ENCODE data around the gene RINL.
A peak's percentile ranks its signal among the peaks of the same experiment; 100 is the strongest.
"Not testable (repeated sequence)": the region's sequence is repeated elsewhere in the genome, so short reads cannot be mapped to it uniquely, and the experiment has no call there.

Gene RINL

DNA sequence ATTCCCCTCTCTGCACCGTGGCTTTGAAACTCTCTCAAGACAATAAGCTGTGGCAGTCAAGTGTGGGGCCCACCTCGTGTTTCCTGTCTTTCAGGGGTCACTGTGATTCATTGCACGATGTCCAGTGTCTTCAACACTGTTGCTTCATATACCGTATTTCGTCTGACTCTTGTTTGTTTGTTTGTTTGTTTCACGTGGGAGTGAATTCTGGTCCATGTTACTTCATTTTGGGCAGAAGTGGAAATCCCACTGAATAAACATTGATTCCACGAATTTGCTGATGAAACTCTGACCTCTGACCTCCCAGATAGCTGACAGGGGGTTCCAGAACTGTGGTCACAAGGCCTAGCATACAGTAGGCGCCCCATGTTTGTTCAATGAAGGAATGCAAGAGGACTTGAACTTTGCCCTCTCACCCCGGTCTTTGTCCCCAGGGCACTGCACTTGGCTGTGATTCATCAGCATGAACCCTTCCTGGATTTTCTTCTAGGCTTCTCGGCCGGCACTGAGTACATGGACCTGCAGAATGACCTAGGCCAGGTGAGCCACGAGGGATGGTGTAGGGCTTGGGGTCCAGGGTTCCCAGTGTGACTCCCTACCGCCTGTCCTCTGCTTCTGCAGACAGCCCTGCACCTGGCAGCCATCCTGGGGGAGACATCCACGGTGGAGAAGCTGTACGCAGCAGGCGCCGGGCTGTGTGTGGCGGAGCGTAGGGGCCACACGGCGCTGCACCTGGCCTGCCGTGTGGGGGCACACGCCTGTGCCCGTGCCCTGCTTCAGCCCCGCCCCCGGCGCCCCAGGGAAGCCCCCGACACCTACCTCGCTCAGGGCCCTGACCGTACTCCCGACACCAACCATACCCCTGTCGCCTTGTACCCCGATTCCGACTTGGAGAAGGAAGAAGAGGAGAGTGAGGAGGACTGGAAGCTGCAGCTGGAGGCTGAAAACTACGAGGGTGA is 26.8 kb upstream of the RINL start:
- no peak for DNase-seq

DNA sequence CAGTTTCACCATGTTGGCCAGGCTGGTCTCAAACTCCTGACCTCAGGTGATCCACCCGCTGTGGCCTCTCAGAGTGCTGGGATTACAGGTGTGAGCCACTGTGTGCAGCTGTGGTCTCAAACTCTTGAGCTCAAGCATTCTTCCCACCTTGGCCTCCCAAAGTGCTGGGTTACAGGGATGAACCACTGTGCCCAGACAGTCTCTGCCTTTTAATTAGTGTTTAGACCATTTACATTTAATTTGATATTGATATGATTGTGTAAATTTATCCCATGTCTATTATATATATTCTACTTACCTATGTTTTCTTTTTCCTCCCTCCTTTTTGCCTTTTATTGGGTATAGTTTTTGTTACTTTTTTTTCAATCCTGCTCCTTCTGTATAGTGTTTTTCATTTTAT is 23.6 kb upstream of the RINL start:
- no peak for DNase-seq

DNA sequence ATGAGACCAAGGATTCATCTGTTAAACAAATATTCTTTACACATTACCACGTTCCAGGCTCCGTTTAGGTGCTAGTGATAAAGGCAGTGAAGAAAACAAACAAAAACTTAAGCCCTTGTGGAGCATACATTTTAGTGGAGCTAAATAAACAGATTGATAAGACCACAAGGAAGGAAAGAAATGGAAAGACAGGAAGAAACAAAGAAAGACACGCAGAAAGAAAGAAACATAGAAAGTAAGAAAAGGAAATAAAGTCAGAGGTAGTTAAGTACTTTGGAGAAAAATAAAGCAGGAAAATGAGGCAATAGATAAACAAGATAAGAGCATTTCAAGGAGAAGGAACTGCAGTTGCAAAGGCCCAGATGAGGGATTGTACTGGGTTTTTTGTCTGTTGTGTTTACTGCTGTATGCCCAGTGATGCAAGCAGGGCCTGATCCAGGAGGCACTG is 22.7 kb upstream of the RINL start:
- no peak for DNase-seq

DNA sequence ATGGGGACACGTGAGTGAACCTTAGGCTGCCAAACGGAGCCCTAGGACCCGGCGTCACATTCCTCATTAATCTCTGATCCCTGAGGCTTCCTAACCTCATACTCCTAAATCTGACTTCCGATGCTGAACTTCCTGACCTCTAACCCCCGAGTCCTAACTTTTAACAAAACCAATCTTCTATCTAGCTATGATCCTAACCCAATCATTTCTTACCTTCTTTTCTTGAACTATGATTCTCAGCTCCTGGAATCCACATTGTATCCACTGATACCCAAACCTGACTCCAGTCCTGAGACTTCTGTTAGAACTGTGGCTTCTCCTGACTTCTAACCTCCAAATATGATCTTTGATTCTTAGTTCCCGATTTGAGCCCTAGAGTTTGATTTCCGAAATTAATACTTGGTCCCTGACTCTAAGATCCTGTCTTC is 22.1 kb upstream of the RINL start:
- peak in 1 of 2 experiments; percentile 64 for DNase-seq

DNA sequence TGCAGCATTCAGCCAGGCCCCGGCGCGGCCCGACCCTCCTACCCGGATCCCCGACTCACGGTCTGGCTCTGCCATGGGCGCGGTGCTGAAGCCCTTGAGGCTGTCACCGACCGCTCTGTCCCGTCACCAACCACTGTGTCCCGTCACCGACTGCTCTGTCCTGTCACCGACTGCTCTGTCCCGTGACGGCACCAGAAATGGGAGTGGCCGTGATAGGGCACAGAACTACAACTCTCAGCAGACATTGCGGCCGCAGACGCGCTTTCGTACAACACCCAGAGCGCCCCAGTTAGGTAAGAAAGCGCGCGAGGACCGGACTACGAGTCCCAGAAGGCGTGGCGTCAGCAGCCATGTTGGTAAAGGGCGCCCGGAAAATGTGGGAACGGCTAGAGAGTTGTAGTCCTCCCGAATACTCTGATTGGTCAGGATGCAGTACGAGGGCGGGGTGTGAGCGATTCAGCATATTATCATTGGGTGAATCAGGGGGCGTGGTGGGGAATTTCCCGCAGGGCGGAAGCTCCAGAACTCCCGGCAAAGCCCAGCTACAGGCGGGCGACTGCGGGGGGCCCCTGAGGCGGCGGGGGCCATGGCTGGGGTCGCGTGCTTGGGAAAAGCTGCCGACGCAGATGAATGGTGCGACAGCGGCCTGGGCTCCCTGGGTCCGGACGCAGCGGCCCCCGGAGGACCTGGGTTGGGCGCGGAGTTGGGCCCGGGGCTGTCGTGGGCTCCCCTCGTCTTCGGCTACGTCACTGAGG is 21.5 kb upstream of the RINL start, which contains the start of the genes NFKBIB and SIRT2:
TSS of gene NFKBIB (plus strand) at position 523 of the 755 bp plus-strand sequence. CDS start at position 587, 64 bp downstream.
TSS of gene SIRT2 (minus strand) at position 172 of the 755 bp plus-strand sequence. CDS start at position 75, 97 bp downstream.
- peak; percentile 99 for DNase-seq

DNA sequence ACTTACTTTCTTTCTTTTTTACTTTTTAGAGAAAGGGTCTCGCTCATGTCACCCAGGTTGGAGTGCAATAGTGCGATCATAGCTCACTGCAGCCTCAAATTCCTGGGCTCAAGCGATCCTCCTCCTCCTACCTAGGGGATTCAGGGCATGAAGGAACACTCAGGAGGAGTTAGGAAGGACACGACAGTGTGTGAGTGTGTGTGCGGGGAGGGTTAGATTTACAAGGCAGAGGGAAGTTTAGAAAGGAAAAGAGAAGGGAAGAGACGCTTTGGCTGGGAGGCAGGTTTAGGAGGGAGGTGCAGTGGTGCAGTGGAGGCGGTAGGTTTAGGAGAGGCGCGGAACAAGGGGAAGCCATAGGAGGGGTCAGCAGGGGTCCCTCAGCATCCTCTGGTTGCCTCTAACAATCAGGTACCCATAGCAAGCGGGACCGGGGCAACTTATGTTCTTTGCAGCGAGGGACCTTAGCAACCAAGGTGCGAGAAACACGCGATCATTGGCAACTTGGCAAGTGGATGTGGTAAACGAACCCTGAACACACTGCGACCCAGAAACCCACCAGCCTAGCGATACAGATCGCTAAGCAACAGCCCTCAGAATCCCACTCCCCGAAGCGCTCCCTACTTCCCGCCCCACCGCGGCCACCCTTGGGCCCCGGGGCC is 20.8 kb upstream of the RINL start:
- no peak for DNase-seq

DNA sequence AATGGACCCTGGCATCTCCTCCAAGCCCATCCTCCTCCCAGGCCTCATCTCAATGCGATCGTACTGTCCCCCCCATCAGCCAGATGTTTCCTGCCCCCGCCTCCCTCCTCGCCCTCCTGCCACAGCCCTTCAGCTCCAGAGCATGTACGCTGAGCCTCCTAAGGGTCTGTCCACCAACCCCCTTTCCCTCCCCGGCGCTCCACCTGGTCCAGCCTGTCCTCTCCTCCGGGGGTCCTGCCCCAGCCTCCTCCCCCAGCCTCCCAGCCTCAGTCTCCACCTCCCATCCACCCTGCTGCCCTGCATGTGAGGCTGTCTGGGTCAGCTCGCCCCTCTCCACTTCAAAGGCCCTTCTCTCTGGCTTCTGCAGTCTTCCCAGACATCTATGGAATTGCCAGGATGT is 16.9 kb upstream of the RINL start:
- no peak for DNase-seq

DNA sequence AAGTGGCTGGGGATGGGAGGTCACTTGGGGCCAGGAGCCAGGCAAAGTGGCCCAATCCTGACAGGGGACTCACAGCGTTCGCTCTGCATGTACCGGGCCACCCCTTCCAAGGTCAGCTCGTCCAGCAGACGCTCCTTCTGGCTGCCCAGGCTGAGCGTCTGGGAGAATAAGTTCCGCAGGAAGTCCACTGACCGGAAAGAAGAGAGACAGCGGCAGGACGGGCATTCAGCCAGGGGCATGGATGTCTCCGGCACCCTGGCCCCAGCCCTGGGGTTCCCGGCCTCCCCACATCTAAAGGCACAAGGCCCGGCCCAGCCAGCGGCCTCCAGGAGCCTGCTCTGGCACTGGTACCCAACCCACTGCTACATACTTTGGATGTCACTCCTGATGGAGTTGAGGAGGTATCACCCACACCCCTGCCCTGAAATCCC is 15.3 kb upstream of the RINL start:
- DNase-seq, result no peak

DNA sequence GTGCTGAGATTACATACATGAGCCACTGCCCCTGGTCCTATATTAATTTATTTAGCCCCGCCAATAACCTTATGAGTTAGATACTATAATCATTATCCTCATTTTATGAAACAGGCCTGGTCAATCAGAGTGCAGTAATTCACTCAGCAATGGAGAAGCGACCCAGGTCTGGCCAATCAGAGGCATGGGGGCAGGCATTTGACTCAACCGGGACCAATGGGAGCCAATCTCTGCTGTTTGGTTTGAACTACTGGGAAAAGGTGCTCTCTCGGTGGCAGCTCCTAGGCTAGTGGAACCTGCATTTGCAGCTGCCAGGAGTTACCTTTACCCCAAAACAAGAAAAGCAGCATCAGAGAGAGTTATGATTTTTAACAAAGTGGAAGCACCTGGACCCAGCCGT is 14.8 kb upstream of the RINL start:
- DNase-seq, result no peak

DNA sequence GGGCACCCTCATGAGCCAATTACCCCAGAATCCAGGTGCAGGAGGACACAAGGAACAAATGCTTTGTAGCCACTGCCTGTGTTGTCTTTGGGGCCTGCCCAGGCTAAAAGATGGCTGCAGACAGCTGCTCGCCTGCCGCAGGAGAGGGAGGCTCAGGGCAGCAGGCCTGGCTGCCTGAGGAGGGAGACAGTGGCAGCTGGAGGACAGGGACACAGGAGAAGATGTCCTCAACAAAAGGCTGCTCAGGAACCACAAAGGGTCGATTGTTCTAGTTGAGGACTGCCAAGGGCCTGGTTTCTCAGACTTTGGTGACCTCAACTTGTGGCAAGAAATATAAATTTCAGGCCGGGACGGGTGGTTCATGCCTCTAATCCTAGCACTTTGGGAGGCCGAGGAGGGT is 13.7 kb upstream of the RINL start:
- no peak for DNase-seq

DNA sequence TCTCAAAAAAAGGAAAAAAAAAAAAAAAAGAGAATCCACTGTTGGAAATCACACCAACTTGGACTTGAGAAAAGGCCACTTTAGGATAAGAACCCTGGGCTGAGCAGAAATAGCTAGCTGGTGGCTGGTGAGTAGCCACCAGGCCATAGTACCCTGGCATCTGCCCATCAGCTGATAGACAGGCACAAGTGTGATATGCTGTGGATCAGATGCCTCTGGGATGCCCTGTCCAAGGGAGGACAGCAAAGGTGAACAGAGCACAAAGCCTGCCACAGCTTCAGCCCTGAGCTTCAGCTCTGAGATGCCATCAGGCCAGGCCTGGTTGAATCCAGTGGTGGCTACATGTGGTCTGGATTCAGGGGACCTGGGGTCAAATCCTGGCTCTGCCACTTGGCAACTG is 12.6 kb upstream of the RINL start:
- DNase-seq, result no peak

DNA sequence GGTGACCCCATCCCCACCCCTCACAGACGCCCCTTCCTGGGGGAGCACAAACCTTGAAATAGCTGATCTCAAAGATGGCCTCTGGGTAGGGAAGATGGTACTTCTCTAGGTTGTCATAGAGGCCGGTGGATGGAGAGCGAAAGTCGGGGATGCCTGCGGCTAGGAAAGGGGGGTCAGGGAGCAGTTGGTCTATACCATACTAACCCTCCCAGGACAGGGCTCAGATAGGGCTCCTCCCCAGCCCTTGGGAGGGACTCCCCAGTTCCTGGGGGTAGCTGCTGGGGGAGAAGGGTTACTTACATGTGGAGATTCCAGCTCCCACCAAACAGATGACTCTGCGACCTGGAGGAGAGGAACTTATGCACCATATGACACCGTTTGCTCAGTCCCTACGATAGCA is 11.7 kb upstream of the RINL start:
- DNase-seq, result no peak

DNA sequence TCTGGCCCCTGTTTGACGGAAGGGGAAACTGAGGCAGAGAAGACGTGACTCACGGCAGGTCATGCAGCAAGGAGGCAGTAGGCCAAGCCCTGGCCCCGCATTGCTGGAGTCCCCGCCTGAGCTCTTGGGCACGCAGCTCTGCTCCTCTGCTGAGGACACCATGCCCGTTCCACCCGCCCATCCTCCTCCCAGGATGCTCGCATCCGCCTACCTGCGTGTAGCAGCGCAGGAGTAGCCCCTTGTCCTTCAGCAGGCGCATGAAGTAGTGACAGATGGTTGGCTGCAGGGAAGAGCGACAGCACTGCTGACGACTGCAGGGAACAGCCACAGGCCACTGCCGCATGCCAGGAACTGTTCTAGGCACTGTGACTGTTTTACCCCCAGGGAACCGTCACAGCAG is 10.8 kb upstream of the RINL start:
- DNase-seq, result no peak

DNA sequence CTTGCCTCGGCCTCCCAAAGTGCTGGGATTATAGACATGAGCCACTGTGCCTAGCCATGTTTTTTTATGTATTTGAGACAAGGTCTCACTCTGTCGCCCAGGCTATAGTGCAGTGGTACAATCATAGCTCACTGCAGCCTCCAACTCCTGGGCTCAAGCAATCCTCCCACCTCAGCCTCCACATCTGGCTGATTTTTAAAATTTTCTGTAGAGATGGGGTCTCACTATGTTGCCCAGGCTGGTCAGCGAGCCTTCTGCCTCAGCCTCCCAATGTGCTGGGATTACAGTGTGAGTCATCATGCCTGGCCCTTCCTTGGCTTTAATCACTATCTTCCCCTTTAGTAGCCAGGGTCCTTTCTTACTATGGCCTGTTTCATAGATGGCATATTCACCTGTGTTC is 6.6 kb upstream of the RINL start:
- not testable (repeated sequence) for DNase-seq

DNA sequence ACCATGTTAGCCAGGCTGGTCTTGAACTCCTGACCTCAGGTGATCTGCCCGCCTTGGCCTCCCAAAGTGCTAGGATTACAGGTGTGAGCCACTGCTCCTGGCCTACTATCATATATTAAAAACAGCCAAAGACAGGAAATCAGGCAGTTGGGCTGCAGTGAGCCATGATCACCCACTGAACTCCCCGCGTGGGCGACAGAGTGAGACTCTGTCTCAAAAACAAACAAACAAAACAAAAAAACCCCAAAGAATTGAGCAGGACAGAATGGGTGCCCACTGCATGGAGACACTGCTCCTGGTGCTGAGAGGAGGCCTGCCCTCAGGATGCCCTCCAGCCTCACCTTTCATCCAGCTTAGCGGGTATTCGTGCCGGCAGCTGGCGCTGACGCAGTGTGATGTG is 5.2 kb upstream of the RINL start:
- DNase-seq, result no peak

DNA sequence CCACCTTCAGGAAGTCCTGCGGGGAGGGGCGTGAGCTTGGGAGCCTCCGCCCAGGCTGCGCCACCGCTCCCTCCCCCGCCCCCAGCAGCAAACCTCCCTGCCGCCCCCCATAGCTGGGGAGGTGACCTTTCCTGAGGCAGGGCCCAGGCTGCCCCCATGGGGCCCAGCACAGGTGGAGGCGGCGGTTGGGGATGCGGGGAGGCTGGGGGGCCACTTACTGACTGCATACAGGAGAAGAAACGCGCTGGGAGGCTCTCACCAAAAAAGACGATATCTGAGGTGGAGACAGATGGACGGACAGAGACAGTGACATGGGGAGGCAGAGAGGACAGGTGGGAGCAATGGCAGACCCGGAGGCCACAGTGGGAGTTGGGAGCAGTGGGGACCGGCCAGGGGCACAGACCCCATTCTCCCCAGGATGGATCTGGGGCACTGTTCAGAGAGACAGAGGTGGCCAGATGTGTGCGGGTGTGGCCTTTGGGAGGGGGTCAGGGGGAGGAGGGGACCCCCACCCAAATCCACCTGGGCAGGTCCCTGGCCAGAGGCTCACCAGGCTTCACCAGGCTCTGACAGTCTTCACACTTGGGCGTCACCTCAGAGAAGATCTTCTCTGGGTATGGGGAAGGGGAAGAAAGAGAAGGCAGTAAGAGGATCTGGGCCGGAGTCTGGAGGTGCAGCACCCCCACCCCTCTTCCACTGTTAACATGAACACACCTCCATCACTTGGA is 3.0 kb upstream of the RINL start:
- no peak for DNase-seq

DNA sequence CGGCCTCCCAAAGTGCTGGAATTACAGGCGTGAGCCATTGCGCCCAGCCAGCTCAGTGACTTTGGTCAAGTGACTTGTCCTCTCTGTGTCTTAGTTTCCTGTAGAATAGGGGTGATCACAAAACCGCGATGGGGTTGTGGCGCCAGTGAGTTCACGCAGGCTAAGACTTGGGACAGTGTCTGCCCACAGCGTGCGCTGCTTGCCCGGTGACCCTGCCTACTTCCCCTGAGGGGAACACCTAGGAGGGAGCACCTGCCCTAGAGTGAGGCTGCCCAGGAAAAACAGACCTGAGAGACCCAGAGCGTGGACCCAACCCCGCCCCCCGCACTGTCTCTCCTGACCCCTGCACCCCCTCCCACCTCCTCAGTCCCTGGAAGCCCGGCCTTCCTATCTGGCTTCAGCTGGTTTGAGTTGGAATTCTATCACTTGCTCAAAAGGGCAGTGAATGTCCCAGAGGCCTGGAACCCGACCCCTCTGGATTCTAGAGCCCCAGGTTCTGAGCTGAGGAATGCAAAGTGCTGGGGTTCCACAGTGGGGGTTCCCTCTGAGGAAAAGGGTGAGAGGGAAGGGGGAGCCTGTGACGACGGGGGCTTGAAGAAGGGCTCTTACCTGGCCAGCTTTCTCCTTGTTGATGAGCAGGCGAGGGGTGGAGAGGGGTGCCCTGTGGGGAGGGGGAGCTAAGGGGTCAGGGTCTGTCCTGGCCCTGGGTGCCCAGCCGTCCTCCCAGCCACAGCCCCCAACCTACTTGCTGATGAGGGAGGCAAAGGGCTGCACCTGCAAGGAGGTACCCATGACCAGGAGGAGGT is 2.2 kb upstream of the RINL start:
- no peak for DNase-seq

DNA sequence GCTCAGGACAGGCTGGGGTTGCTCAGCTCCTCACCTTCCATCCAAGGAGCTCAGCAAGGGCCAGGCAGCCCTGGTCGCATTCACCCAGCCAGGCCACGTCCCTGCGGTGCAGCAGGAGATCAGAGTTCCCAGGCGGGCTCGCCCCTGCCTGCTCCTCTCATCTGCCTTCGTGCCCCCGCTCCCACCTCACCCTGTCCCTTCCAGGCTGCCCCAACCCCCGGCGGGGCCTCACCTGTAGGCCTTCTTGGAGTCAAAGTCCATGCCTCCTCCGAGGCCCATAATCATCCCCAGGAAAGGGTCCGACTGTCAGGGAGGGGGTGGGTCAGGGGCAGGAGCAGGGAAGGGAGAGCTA is 1.3 kb upstream of the RINL start:
- DNase-seq, result no peak

DNA sequence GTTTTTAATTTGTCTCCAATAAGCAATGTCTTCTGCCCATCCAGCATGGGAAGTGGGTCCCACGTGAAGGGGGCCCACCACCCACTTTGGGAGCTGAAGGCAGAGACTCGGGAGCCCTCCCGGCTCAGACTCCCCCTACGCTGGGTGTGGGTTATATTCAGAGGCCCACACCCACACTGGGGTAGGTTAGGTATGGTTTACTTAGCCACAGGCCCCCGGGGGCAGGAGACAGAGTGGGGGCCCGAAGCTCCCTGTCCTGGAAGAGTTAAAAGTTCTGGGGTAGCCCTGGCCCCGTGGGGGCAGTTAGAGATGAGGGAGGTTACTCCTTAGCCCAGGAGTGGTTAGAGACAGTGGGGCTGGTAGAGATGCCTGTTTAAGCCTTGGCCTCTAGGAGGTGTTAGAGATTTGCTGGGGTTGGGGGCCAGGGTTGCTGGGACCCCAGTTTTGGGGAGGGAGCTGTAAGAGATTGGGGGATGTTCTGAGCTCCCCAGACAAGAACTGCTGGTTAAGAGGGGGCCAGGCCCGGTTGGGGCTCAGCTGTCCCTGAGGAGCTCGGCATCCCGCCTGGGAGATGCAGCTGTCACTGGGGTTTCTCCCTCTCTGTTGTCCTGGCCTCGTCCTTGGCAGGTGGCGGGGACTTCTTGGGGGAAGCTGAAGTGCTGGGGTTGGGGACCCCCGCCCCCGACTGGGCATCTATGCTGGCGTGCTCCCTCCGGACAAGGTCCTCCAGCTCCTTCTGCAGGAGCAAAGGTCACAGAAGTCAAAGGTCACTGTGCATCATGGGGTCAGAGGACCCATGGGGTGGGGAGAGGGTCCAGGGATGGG is 712 bp upstream of the RINL start:
- DNase-seq, result no peak

DNA sequence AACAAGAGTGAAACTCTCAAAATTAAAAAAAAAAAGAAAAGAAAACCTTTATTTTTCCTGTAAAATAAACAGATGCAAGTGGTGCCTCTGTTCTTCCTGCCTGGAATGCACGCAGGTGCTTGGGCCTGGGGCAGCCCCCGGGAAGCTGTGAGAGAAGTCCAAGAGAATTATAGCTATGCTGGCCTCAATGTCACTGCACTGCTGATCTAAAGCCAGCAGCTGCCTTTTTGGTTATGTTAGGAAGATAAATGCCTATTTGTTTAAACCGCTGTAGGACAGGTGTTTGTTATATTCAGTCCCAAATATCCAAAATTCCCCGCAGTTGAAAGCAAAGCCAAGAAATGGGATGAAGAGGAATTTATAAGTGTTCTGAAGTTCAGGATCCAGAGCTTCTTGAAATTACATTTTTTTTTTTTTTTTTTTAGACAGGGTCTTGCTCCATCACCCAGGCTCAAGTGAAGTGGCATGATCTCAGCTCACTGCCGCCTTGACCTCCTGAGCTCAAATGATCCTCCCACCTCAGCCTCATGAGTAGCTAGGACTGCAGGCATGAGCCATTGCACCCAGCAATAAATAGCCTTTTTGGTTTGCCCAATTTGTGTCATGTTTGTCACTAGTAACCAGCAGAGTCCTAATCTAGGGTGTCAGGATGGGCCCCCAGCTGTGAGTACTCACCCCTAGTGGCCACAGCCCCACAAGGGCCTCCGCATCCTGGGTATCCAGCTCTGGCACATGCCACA is 2.2 kb downstream of the RINL start:
- no peak for DNase-seq
